Nephron progenitor cell (in vitro differentiated cells): ENCODE data around the gene MESD.

Source experiments
- DNase-seq: peaks from one replicate; pipeline ENCODE4 v3.0.0; 2021
- H3K27ac Mint-ChIP-seq: 2 replicates; pipeline ENCODE4 v1.8.0; 2021; ENCODE audit warnings: mild to moderate bottlenecking, moderate library complexity, mixed read lengths
- H3K27me3 Mint-ChIP-seq: 2 replicates; pipeline ENCODE4 v1.8.0; 2021; ENCODE audit warnings: mild to moderate bottlenecking, low read depth, mixed read lengths; ENCODE audit not compliant: poor library complexity
- H3K36me3 Mint-ChIP-seq: 2 replicates; pipeline ENCODE4 v1.8.0; 2021; ENCODE audit warnings: low read depth, mixed read lengths
- H3K4me1 Mint-ChIP-seq: 2 replicates; pipeline ENCODE4 v1.8.0; 2021; ENCODE audit warnings: mixed read lengths
- H3K4me3 Mint-ChIP-seq: 2 replicates; pipeline ENCODE4 v1.8.0; 2021; ENCODE audit warnings: mild to moderate bottlenecking, moderate library complexity, mixed read lengths
- H3K9me3 Mint-ChIP-seq: 2 replicates; pipeline ENCODE4 v1.8.0; 2021; ENCODE audit warnings: mild to moderate bottlenecking, moderate library complexity, mixed read lengths
- CTCF ChIP-seq: fragments of 200-600 bp; sonication (generic); IDR thresholded peaks from 2 replicates; pipeline ENCODE4 v1.5.0; 2021; ENCODE audit warnings: antibody characterized with exemption

MESD gene

GRCh38 chr15:81003097-81003350 lies 13.4 kb upstream of the MESD start:
- H3K4me1 Mint-ChIP-seq = peaks cover 27% of the 10 kb centered on the region
- no peak overlapping the region for H3K27ac Mint-ChIP-seq
- no peak for TF ChIP-seq CTCF
- H3K27me3 Mint-ChIP-seq = peaks cover 3% of the 10 kb centered on the region
- H3K36me3 Mint-ChIP-seq = peaks cover 21% of the 10 kb centered on the region
- H3K9me3 Mint-ChIP-seq = no peaks in the 10 kb centered on the region
- DNase-seq = no peak
- peak overlapping the region; percentile 64 for H3K4me3 Mint-ChIP-seq

GRCh38 chr15:81002331-81003096 lies 12.9 kb upstream of the MESD start:
- no peak for TF ChIP-seq CTCF
- H3K4me1 Mint-ChIP-seq = peaks cover 27% of the 10 kb centered on the region
- H3K9me3 Mint-ChIP-seq = no peaks in the 10 kb centered on the region
- H3K27me3 Mint-ChIP-seq = peaks cover 3% of the 10 kb centered on the region
- no peak for DNase-seq
- peak overlapping the region; percentile 62 for H3K4me3 Mint-ChIP-seq
- no peak overlapping the region for H3K27ac Mint-ChIP-seq
- H3K36me3 Mint-ChIP-seq = peaks cover 21% of the 10 kb centered on the region

- Mint-ChIP-seq H3K9me3 (peaks cover 5% of the 10 kb centered on the region), H3K36me3 (peaks cover 17% of the 10 kb centered on the region), H3K27me3 (peaks cover 3% of the 10 kb centered on the region), H3K27ac (no peak overlapping the region), H3K4me1 (peaks cover 27% of the 10 kb centered on the region), H3K4me3 (peak overlapping the region; percentile 77)
- DNase-seq = no peak
- no peak for TF ChIP-seq CTCF
These were observed 12.4 kb upstream of the MESD start for GRCh38 chr15:81002009-81002330.

- Mint-ChIP-seq H3K9me3 (peaks cover 6% of the 10 kb centered on the region), H3K4me3 (peak overlapping the region; percentile 95), H3K27me3 (peaks cover 3% of the 10 kb centered on the region), H3K4me1 (peaks cover 27% of the 10 kb centered on the region), H3K36me3 (peaks cover 16% of the 10 kb centered on the region), H3K27ac (no peak overlapping the region)
- no peak for TF ChIP-seq CTCF
- peak; percentile 65 for DNase-seq
These were observed 11.8 kb upstream of the MESD start for GRCh38 chr15:81001152-81002008.

- Mint-ChIP-seq H3K36me3 (peaks cover 16% of the 10 kb centered on the region), H3K27me3 (peaks cover 3% of the 10 kb centered on the region), H3K27ac (peak within 1 kb of the TSS; percentile 87), H3K4me1 (peaks cover 27% of the 10 kb centered on the region), H3K4me3 (peak within 1 kb of the TSS; percentile 95), H3K9me3 (peaks cover 12% of the 10 kb centered on the region)
- TF ChIP-seq CTCF = no peak
- DNase-seq = peak; percentile 83
These were observed 11.1 kb upstream of the MESD start, which contains the start of gene TLNRD1 for GRCh38 chr15:81000624-81001151. TSS of gene TLNRD1 (plus strand) at chr15:81000923. CDS start at chr15:81002272, 1,349 bp downstream.
